ENCODE data around the gene TTC39C.

TTC39C gene

GRCh38 chr18:24014062-24014985, at the start of gene TTC39C:
Gene TTC39C (plus strand): TSS chr18:24014754. CDS start chr18:24014872, 118 bp downstream.
- no peak for DNase-seq (ENCODE audit: low read depth in 2 of 2)

DNA sequence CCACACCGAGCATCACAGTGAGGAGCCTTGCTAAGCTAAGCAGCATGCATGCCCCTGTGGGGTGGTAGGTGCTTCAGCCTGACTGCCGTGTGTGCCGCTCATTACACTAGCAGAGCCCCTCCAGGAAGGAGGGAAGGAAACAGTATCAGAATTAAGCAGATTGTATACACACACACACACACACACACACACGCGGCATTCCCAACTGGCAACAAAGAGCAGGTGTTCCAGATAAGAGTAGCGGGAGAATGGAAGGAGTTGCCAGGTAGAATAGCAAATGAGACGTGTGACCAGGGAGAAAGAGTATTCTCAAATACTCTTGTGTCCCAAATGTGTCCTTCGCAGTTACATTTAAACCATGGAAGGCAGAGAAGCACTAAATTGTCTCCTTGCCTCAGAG, 47.6 kb upstream of the TTC39C start:
- DNase-seq (ENCODE audit: low read depth in 2 of 2) = no peak

DNA sequence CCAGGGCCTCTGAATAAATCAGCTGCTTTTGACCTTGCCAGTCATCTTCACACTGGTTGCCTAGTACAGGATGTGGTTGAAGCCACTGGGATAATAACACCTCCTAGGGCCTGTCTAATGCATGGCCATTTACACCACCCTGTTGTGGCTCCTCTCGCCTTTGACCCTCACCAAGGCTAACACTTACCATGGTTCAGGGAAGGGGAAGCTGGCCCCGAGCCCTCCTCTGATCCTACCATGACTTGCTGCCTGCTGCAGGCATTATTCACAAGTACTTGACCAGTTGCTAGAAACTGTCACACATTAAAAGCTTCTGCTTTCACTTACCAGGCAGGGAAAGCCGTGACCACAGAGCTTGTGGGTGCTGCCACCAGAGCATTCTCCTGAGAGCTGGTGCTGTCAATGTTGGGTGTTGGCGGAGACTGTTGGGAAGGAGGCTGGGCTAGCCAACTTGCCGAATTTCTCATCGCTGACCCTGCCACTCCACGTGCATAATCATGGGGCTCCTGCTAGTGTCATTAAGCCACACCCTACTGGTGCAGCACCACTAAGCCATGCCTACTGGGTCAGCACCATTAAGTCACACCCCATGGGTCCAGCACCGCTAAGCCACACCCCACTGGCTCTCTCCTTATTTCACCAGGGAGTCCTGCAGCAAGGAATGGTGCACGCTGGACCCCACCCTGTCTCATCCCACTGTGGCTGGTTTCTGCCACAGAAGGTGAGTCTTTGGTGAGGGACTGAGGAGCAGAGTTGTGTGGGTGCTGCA, 47.0 kb upstream of the TTC39C start:
- no peak for DNase-seq (ENCODE audit: low read depth in 2 of 2)

DNA sequence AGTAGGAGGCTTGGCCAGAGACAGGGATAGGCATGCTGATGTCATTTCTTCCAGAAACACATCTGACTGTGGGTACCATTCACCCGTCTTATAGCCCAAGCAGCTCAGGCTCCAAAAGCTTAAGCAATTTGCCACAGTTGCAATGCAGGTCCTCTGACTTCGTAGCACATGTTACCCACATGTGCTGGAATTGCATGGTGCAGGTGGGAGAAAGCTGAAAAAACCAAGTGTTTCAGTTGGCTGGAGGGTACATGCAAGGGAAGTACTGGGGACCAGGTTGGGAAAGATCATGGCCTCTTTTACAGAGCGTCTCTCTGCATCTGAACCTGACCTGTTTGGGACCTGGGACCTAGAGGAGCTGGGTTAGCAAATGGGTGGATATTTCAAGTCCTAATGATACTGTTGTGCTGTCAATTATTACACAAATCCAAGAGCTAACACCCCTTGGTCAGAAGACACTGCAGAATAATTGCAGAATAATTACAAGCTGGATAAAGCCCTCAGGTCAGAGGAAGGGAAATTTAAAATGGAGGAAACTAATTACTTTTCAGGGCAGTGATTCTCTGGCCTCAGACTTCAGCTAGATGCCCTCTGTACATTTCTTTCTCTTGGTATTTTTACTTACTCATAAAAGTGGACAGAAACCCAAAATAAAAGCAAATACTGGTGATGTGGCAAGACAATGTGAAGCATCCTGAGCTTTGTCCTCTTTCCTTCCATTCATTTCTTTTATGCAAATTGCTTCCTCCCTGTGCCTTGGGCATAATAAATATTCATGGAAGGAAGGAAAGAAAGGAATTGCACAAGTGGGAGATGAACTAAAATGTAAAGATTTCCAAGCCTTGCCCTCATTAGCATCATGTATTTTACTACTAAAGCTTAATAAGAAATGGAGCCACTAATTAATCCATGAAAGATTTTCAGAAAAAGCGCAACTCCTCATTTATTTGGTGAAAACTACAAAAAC, 45.6 kb upstream of the TTC39C start:
- no peak for DNase-seq (ENCODE audit: low read depth in 2 of 2)

DNA sequence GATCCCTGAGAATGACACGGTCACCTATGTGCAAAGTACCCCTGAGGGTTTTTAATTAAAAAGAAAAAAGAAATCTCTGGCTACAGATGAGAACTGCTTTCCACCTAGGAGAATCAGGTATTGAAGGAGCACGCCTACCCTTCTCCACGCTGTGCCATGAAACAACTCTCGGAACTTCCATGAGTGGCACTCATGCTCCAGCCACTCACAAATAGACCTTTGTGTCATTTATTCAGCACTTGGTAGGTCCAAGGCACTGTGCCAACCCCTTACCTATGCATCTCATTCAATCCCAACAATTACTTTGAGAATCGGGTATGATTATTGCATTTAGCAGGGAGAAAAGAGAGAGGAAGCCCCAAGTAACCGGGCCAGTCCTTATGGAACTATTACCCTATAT, 44.9 kb upstream of the TTC39C start:
- DNase-seq (ENCODE audit: low read depth in 2 of 2) = no peak

GRCh38 chr18:23970161-23971096, 44.1 kb upstream of the TTC39C start:
- DNase-seq (ENCODE audit: low read depth in 2 of 2) = no peak

GRCh38 chr18:23971097-23971440, 43.5 kb upstream of the TTC39C start:
- no peak for DNase-seq (ENCODE audit: low read depth in 2 of 2)

GRCh38 chr18:23971666-23972230, 42.8 kb upstream of the TTC39C start:
- DNase-seq (ENCODE audit: low read depth in 2 of 2) = no peak

- DNase-seq (ENCODE audit: low read depth in 2 of 2) = no peak
Observed at GRCh38 chr18:23972453-23972852, 42.1 kb upstream of the TTC39C start.

DNA sequence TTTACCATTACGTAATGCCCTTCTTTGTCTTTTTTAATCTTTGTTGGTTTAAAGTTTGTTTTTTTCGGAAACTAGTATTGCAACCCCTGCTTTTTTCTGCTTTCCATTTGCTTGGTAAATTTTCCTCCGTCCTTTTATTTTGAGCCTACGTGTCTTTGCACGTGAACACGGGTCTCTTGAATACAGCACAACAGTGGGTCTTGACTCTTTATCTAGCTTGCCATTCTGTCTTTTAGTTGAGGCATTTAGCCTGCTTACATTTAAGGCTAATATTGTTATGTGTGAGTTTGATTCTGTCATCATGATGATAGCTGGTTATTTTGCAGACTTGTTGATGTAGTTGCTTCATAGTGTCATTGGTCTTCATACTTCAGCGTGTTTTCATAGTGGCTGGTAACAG, 37.5 kb upstream of the TTC39C start:
- no peak for DNase-seq (ENCODE audit: low read depth in 2 of 2)

DNA sequence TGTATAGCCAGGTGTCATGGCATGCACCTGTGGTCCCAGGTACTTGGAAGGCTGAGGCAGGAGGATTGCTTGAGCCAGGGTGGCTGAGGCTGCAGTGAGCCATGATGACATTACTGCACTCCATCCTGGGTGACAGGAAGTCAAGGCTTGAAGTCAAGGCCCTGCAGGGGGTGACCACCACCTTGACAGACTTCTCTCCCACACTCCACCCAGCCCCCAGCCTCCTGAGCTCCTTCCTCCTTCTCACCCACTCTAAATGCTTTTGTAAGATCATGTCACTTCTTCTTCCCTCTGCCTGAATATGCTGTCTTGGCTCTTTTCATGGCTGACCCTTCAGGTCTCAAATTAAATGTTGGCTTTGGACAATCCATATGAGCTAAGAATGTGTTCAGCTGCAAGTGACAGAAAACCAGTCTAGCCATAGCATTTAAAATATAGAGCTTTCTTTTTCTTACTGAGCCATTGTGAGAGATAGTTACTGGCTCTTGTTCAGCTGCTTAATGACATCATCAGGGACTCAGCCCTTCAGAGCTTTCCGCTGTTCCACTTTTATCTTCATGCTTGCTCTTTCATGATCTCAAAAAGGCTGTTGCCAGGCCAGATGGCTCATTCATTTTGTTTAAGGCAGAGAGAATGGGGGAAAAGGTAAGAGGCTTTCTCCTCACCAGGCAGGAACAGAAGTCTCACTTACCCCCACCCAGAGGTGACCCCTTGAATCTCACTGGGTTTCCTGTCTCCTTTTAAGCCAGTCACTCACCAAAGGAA, 36.7 kb upstream of the TTC39C start:
- no peak for DNase-seq (ENCODE audit: low read depth in 2 of 2)

DNA sequence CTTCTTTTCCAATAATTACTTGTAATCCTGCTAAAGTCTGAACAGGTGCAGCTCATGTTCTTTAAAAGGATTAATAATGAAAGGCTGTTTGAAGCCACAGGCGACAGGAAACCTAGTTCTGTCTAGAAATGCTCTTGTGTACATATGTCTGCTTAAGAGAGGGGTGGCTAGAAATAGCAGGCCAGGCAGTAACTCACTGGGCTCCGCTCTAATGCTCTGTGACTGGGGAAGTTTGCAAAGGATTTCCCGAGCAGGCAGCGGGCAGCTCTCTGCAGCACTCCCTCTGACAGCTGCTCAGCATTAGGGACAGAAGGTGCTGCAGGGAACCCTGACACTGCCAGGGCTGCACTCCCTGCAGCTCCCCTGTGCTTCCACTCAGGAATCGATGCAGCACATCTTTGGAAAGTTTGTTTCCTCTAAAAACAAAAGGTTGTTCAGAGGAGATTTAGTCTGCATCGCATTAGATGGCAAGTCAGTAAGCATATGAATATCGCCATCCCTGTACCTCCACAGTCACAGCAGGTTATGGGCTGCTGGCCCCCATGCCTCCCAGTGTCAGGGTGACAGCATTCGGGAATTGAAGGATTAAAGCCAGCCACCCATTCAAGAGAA, 33.1 kb upstream of the TTC39C start:
- DNase-seq (ENCODE audit: low read depth in 2 of 2) = no peak

DNA sequence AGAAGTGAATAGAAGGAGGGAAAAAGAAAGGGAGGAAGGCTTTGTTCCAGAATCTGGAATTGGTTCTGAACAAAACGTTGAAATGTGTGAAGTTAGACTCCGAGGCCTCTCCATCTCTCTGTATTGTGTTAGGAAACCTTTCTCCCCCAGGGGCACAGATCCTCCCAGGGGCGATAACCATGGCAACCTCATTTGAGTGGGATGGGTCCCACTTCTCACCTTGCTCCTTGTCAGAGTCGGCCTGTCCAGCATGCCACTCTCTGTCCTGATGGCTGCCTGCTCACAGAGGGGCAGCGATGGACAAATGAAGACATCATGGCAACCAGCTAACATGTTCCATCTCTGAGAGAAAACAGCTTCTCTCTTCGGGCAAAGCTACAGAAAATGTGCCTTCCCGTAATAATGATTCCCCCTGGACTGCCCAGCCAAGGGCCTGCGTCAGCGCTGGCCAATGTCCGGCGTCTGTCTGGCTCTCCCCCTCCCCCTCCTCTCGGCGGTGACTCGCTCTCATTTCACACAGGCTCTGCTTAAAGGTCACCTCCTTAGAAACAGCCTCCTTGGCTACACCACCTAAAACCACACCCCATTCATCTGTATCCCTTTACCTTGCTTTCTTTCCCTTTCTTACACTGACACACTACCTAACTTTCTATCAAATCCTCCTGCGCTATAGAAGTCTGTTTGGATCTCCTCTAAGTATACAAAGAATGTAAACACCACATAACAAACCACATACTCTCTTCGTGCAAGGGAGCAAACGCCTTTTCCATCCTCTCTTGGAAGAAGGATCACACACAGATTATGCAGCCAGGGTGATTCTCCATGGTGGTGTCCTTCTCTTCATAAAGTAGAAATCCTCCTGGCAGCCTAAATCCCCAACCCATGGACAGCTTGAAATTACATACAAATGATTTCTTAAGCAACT, 32.1 kb upstream of the TTC39C start:
- DNase-seq (ENCODE audit: low read depth in 2 of 2) = no peak

DNA sequence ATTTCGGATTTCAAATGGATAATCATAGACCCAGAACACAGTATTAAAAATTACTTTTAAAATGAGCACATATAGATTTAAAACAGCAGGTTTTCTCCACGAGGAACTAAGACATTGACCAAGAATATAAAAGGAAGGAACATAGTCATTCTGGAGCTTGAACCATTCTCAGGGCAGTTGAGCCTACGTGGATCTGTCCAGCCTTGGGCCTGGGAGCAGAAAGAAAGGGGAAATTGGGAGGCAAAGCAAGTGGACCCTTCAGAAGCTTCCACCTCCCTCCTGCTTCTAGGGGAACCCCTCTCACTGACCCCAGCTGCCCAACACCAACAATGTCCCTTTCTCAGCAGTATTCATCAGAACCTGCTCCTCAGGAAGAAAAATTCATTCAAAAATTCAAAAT, 31.4 kb upstream of the TTC39C start:
- DNase-seq (ENCODE audit: low read depth in 2 of 2) = no peak

GRCh38 chr18:23986600-23987359, 27.8 kb upstream of the TTC39C start:
- DNase-seq (ENCODE audit: low read depth in 2 of 2) = no peak

DNA sequence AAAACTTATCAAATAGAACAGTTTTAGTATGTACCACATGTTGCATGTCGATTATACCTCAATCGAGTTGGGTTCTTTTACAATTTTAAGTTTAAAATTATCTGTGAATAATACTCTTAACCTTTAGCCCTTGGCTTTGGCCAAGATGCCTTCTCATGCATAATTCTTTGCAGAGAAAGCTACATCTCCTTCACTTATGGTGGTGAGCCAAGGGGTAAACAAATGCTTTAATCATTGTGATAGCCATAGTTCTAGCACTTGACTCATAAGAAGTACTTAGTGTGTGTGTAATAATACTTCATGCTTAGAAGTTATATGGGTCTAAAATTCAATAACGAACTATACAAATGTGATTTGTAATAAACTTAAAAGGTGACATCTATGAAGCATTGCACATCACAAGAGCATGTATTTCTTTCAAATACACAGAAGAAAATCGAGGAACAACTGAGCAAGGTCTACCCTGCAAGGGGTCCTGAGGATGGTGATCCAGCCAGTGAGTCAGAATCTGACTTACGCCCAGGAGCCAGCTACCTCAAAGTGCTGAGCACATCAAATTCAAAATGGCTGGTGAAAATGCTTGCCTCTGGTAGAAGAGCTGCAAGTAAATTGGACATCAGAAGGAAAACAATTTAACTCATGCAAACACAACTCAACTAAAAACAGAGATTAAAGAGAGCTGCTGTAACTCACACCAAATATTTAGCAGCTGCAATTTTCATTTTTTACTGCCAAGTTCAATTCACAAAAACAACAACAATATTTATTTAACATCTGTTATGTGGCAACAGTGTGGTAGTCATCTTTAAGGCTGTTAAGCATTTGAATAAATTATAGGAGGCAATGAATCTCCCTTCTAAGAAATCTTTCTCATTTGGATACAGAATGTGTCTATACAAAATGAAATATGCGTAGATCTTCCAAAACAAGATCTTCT, 23.8 kb upstream of the TTC39C start:
- no peak for DNase-seq (ENCODE audit: low read depth in 2 of 2)

All from fibroblast of skin of left quadriceps (primary cell).